Mesenchymal stem cell (in vitro differentiated cells and primary cell): ENCODE results near the gene NDE1.

ENCODE experiments used
- DNase-seq: peaks from one replicate; pipeline ENCODE4 v3.0.0-alpha.2; 2013
- H2AFZ ChIP-seq: one replicate; pipeline ENCODE4 v1.6.1; 2013; ENCODE audit warnings: low read depth, mild to moderate bottlenecking, control low read depth, inconsistent platforms, low read length, moderate library complexity
- H2AK5ac ChIP-seq: 2 replicates; pipeline ENCODE4 v1.6.1; 2013; ENCODE audit warnings: low read length, moderate library complexity, mild to moderate bottlenecking, inconsistent platforms; ENCODE audit not compliant: severe bottlenecking
- H2BK120ac ChIP-seq: one replicate; pipeline ENCODE4 v1.6.1; 2013; ENCODE audit warnings: low read depth, mild to moderate bottlenecking, inconsistent platforms, low read length, moderate library complexity
- H2BK12ac ChIP-seq, 2 experiments: one replicate each; pipeline ENCODE4 v1.6.1; 2013; ENCODE audit warnings: inconsistent platforms in 2 of 2, low read length in 2 of 2, mild to moderate bottlenecking in 2 of 2, moderate library complexity in 2 of 2, control low read depth in 1 of 2
- H2BK15ac ChIP-seq: one replicate; pipeline ENCODE4 v1.6.1; 2013; ENCODE audit warnings: mild to moderate bottlenecking, low read depth, inconsistent platforms; ENCODE audit not compliant: poor library complexity, severe bottlenecking
- H2BK5ac ChIP-seq: 2 replicates; pipeline ENCODE4 v1.6.1; 2013; ENCODE audit warnings: low read depth, mild to moderate bottlenecking, low read length, control low read depth, inconsistent platforms; ENCODE audit not compliant: poor library complexity, severe bottlenecking
- H3K14ac ChIP-seq, 2 experiments: one replicate each; pipeline ENCODE4 v1.6.1; 2013; ENCODE audit warnings: inconsistent platforms in 2 of 2, low read length in 2 of 2, control low read depth in 1 of 2, mild to moderate bottlenecking in 1 of 2, moderate library complexity in 1 of 2
- H3K18ac ChIP-seq, 2 experiments: one replicate each; pipeline ENCODE4 v1.6.1; 2013; ENCODE audit warnings: inconsistent platforms in 2 of 2, low read length in 2 of 2, control low read depth in 1 of 2, low read depth in 1 of 2, mild to moderate bottlenecking in 1 of 2
- H3K23ac ChIP-seq, 2 experiments: one replicate each; pipeline ENCODE4 v1.6.1; 2013; ENCODE audit warnings: inconsistent platforms in 2 of 2, low read length in 2 of 2, mild to moderate bottlenecking in 2 of 2, moderate library complexity in 2 of 2, control low read depth in 1 of 2
- H3K27ac ChIP-seq: 2 replicates; pipeline ENCODE4 v1.5.1; 2013; ENCODE audit warnings: mild to moderate bottlenecking, moderate library complexity, low read length, control low read depth, inconsistent platforms; ENCODE audit not compliant: poor library complexity, severe bottlenecking
- H3K27me3 ChIP-seq, 2 experiments: 2 replicates each; pipeline versions ENCODE4 v1.6.1 to v1.7.0; 2013; ENCODE audit warnings: low read length in 2 of 2, mild to moderate bottlenecking in 2 of 2, moderate library complexity in 2 of 2, control low read depth in 1 of 2, inconsistent platforms in 1 of 2; ENCODE audit not compliant: control insufficient read depth in 1 of 2, insufficient read depth in 1 of 2
- H3K36me3 ChIP-seq, 2 experiments: 2 replicates each; pipeline versions ENCODE4 v1.6.1 to v1.7.0; 2013; ENCODE audit warnings: low read length in 2 of 2, control low read depth in 1 of 2, inconsistent platforms in 1 of 2, low read depth in 1 of 2, mild to moderate bottlenecking in 1 of 2; ENCODE audit not compliant: insufficient read depth in 2 of 2, control insufficient read depth in 1 of 2
- H3K4ac ChIP-seq, 2 experiments: one replicate each; pipeline ENCODE4 v1.6.1; 2013; ENCODE audit warnings: inconsistent platforms in 2 of 2, low read length in 2 of 2, mild to moderate bottlenecking in 2 of 2, moderate library complexity in 2 of 2, control low read depth in 1 of 2, low read depth in 1 of 2
- H3K4me1 ChIP-seq: 2 replicates; pipeline ENCODE4 v1.6.1; 2013; ENCODE audit warnings: low read depth, low read length, control low read depth; ENCODE audit not compliant: control insufficient read depth, insufficient read depth
- H3K4me2 ChIP-seq: 2 replicates; pipeline ENCODE4 v1.6.1; 2013; ENCODE audit warnings: low read length, mild to moderate bottlenecking, inconsistent platforms; ENCODE audit not compliant: poor library complexity, severe bottlenecking
- H3K4me3 ChIP-seq, 2 experiments: 2 replicates each; pipeline versions ENCODE4 v1.5.1 to v1.7.0; 2013; ENCODE audit warnings: low read length in 2 of 2, mild to moderate bottlenecking in 2 of 2, control low read depth in 1 of 2, low read depth in 1 of 2; ENCODE audit not compliant: insufficient read depth in 1 of 2
- H3K79me1 ChIP-seq: replicated peaks from 2 replicates; pipeline ENCODE4 v1.6.1; 2013; ENCODE audit warnings: mild to moderate bottlenecking, control low read depth, low read length, inconsistent platforms; ENCODE audit not compliant: poor library complexity, severe bottlenecking
- H3K9ac ChIP-seq: 2 replicates; pipeline ENCODE4 v1.7.0; 2013; ENCODE audit warnings: mild to moderate bottlenecking, low read length, moderate library complexity
- H3K9me3 ChIP-seq: 2 replicates; pipeline ENCODE4 v1.7.0; 2013; ENCODE audit warnings: mild to moderate bottlenecking, low read length; ENCODE audit not compliant: control insufficient read depth
- H4K8ac ChIP-seq: one replicate; pipeline ENCODE4 v1.6.1; 2013; ENCODE audit warnings: inconsistent platforms, mild to moderate bottlenecking, low read length, moderate library complexity
- H4K91ac ChIP-seq: one replicate; pipeline ENCODE4 v1.6.1; 2013; ENCODE audit warnings: mild to moderate bottlenecking, low read length, inconsistent platforms
- WGBS: methylation state at CpG from one replicate; pipeline ENCODE4 v1.1.7; 2013; ENCODE audit warnings: mixed read lengths; 5-methylcytosine and 5-hydroxymethylcytosine counted together

Gene NDE1

GRCh38 chr16:15739464-15739863 is 89.4 kb downstream of the NDE1 start:
- no peaks in the 10 kb centered on the region for H3K79me1 ChIP-seq
- no peaks in the 10 kb centered on the region for H3K27me3 ChIP-seq
- WGBS: 87% methylated on average over 1 of the region's 2 CpGs
- H4K8ac ChIP-seq: no peak overlapping the region
- H3K27ac ChIP-seq: no peak overlapping the region
- H2BK12ac ChIP-seq: no peak overlapping the region
- H3K14ac ChIP-seq: no peak overlapping the region
- no peak overlapping the region for H3K9ac ChIP-seq
- H3K18ac ChIP-seq: no peak overlapping the region
- H2BK15ac ChIP-seq: no peak overlapping the region
- no peak overlapping the region for H3K4ac ChIP-seq
- H3K9me3 ChIP-seq: peaks cover 7% of the 10 kb centered on the region
- no peak overlapping the region for H4K91ac ChIP-seq
- H3K23ac ChIP-seq: no peak overlapping the region
- no peak overlapping the region for H2AFZ ChIP-seq
- no peak overlapping the region for H3K4me2 ChIP-seq
- H3K4me1 ChIP-seq: no peaks in the 10 kb centered on the region
- no peak overlapping the region for H2BK120ac ChIP-seq
- no peak overlapping the region for H2AK5ac ChIP-seq
- no peak for DNase-seq
- no peaks in the 10 kb centered on the region for H3K36me3 ChIP-seq
- no peak overlapping the region for H2BK5ac ChIP-seq
- H3K4me3 ChIP-seq: no peak overlapping the region

- no peak overlapping the region for H2AK5ac ChIP-seq
- no peak overlapping the region for H3K23ac ChIP-seq
- no peaks in the 10 kb centered on the region for H3K79me1 ChIP-seq
- no peak overlapping the region for H3K4me2 ChIP-seq
- no peak for DNase-seq
- H3K27me3 ChIP-seq: peaks cover 0 to 2% of the 10 kb centered on the region in 2 experiments
- H3K4me1 ChIP-seq: no peaks in the 10 kb centered on the region
- H2BK12ac ChIP-seq: no peak overlapping the region
- H3K36me3 ChIP-seq: no peaks in the 10 kb centered on the region
- no peak overlapping the region for H3K9ac ChIP-seq
- H3K4me3 ChIP-seq: no peak overlapping the region
- H2BK120ac ChIP-seq: no peak overlapping the region
- H3K27ac ChIP-seq: no peak overlapping the region
- no peak overlapping the region for H2AFZ ChIP-seq
- 84% methylated on average over 6 of the region's 6 CpGs for WGBS
- H3K4ac ChIP-seq: no peak overlapping the region
- H2BK5ac ChIP-seq: no peak overlapping the region
- no peak overlapping the region for H4K91ac ChIP-seq
- H3K9me3 ChIP-seq: peaks cover 7% of the 10 kb centered on the region
- no peak overlapping the region for H2BK15ac ChIP-seq
- H4K8ac ChIP-seq: no peak overlapping the region
- H3K18ac ChIP-seq: no peak overlapping the region
- H3K14ac ChIP-seq: no peak overlapping the region
Observed at GRCh38 chr16:15739950-15740349, 89.9 kb downstream of the NDE1 start.

GRCh38 chr16:15741207-15741871 is 91.3 kb downstream of the NDE1 start:
- Histone ChIP-seq H3K4me1 (no peaks in the 10 kb centered on the region), H2BK15ac (no peak overlapping the region), H2BK120ac (no peak overlapping the region), H2AFZ (no peak overlapping the region), H3K27ac (no peak overlapping the region), H2BK12ac (no peak overlapping the region), H3K18ac (no peak overlapping the region), H3K36me3 (no peaks in the 10 kb centered on the region), H3K4me3 (no peak overlapping the region), H3K14ac (no peak overlapping the region), H3K23ac (no peak overlapping the region), H3K9ac (no peak overlapping the region), H4K8ac (no peak overlapping the region), H3K27me3 (peaks cover 0 to 6% of the 10 kb centered on the region in 2 experiments), H4K91ac (no peak overlapping the region), H2AK5ac (no peak overlapping the region), H3K79me1 (no peaks in the 10 kb centered on the region), H3K4ac (no peak overlapping the region), H3K9me3 (peaks cover 7% of the 10 kb centered on the region), H2BK5ac (no peak overlapping the region), H3K4me2 (no peak overlapping the region)
- DNase-seq: no peak
- 95% methylated on average over 13 of the region's 13 CpGs for WGBS

GRCh38 chr16:15742716-15743115 is 92.7 kb downstream of the NDE1 start:
- Histone ChIP-seq H3K23ac (no peak overlapping the region), H3K27me3 (peaks cover 0 to 12% of the 10 kb centered on the region in 2 experiments), H3K4me3 (no peak overlapping the region), H3K4me2 (no peak overlapping the region), H3K27ac (no peak overlapping the region), H4K91ac (no peak overlapping the region), H3K9me3 (peaks cover 7% of the 10 kb centered on the region), H3K9ac (no peak overlapping the region), H3K18ac (no peak overlapping the region), H3K4ac (no peak overlapping the region), H3K79me1 (no peaks in the 10 kb centered on the region), H2BK120ac (no peak overlapping the region), H3K36me3 (no peaks in the 10 kb centered on the region), H2AFZ (no peak overlapping the region), H3K4me1 (no peaks in the 10 kb centered on the region), H4K8ac (no peak overlapping the region), H2AK5ac (no peak overlapping the region), H2BK5ac (no peak overlapping the region), H2BK12ac (no peak overlapping the region), H3K14ac (no peak overlapping the region), H2BK15ac (no peak overlapping the region)
- WGBS: 100% methylated on average over 2 of the region's 2 CpGs
- DNase-seq: no peak
